ENCODE measurements around the gene RNPEP.

DNA sequence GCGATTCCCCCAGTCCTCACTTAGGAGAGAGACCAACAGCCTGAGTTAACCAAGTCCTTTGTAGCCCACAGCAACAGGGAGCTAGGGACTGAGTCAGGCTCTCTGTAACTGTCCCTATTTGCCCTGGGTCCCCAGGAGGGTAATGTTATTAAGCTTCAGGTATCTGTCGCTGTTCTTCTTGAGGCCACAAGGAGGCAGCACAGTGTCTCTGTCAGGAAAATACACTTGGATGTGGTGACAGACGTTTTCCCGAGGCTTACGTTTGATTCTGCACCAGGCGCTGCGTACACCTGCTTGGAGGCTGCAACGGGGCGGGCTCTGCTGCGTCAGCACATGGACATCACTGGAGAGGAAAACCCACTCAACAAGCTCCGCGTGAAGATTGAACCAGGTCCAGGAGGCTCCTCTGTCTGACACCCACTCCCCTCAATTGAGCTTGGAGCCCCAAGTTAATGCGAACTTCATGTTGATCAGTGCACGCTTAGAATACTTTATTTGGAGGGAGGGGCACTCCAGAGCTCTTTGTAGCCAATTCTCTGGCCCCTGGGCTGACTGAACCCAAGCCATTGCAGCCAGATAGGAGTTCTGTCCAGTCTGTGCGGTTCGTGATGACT lies 17.3 kb downstream of the RNPEP start:
- TF ChIP-seq, protein P1, sequence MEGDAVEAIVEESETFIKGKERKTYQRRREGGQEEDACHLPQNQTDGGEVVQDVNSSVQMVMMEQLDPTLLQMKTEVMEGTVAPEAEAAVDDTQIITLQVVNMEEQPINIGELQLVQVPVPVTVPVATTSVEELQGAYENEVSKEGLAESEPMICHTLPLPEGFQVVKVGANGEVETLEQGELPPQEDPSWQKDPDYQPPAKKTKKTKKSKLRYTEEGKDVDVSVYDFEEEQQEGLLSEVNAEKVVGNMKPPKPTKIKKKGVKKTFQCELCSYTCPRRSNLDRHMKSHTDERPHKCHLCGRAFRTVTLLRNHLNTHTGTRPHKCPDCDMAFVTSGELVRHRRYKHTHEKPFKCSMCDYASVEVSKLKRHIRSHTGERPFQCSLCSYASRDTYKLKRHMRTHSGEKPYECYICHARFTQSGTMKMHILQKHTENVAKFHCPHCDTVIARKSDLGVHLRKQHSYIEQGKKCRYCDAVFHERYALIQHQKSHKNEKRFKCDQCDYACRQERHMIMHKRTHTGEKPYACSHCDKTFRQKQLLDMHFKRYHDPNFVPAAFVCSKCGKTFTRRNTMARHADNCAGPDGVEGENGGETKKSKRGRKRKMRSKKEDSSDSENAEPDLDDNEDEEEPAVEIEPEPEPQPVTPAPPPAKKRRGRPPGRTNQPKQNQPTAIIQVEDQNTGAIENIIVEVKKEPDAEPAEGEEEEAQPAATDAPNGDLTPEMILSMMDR (IDR thresholded peaks at IDR 0.05) = peak; percentile 57 to 71 (median 62)
- TF ChIP-seq POLR2A (IDR thresholded peaks at IDR 0.05) = no peak
- no peak for TF ChIP-seq POLR2AphosphoS5 (IDR thresholded peaks at IDR 0.05)

All from breast epithelium (tissue), 3 donors.